HT-29 (cell line): ENCODE data around the gene MYCBP2. TPM values are rescaled to one million over a fixed set of nuclear protein-coding genes. Genes with fewer than 3 reads are reported as not detected.
A peak's percentile ranks its signal among the peaks of the same experiment; 100 is the strongest.
"Not testable (repeated sequence)": the region's sequence is repeated elsewhere in the genome, so short reads cannot be mapped to it uniquely, and the experiment has no call there.

ENCODE experiments used
- DNase-seq: peaks from one replicate; pipeline ENCODE4 v3.0.0-alpha.2; 2015; ENCODE audit warnings: low spot score
- total RNA-seq: library from RNA; depleted of rRNA; stranded (reverse); fragments of >200 nt; shearing (Covaris generic); gene quantifications from 2 replicates; pipeline ENCODE4 v1.2.3, GENCODE V29; 2014; rRNA removed

Gene MYCBP2
- total RNA-seq, result 54.9 and 60.3 TPM in 2 replicates

GRCh38 chr13:77326905-77327604 is at the start of gene MYCBP2:
Gene MYCBP2 (minus strand): TSS chr13:77327094. CDS start chr13:77326775, 319 bp downstream.
- DNase-seq, result peak; percentile 98

DNA sequence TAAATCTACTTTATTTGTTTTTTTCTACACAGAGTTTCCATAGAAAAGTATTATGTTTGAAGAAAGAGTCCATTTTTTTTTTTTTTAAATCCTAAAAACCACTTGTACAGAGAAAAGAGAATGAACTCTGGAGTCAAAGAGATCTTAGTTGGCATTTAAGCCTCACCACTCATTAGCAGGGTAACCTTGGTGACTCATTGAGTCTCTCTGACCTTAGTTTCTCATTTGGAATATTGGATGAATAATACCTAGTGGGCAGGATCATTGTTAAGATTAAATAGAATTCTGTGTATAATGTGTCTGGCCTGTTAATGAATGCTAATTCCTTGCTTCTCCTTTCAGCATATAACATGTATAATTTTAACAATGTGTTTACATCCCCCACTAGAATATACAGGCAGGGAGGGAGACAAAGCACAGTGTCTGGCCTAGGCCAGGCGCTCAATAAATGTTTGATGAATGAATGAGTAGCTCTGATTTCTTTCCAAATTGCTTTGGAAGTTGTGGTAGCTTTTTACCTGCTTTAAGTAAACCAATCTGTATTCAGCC is 48.7 kb upstream of the MYCBP2 start:
- DNase-seq, result no peak

DNA sequence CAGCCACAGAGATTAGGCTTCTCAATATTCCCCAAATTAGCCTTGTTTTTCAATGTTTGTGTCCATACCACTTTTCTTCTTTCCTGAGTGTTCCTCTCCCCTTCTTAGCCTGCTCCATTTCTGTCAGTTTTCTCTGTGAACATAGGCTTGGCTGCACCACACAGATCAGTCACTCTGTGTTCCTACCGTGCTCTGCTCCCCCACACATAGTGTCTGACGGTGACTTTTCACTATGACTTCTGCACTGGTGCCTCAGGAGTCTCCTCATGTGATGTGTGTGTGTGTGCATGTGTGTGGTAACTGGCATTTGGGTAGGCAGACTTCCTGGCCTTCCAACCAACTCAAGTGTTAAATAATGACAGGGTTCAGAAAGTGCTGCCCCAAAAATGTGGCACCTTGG is 47.9 kb upstream of the MYCBP2 start:
- DNase-seq, result no peak

GRCh38 chr13:77374339-77374738 is 47.4 kb upstream of the MYCBP2 start:
- DNase-seq, result no peak

- DNase-seq, result no peak
These were observed 46.6 kb upstream of the MYCBP2 start for GRCh38 chr13:77373502-77373901.

DNA sequence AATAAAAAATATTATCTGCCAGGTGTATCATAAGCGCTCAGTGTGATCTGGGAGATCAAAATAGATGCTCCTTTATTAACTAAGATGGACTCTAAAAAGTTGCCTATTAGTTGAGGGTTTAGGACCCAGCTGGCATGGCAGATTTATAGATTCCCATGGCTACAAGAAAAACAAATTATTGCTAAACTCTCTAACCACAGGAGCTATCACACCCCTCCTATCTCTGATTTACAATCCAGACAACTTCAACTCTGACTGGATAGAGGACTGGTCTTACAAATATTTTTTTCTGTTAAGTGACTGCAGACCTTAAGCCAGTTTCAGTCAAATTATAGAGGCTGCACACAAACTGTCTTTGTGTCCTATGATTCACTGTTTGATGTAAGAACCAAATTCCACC is 45.4 kb upstream of the MYCBP2 start:
- DNase-seq, result no peak

DNA sequence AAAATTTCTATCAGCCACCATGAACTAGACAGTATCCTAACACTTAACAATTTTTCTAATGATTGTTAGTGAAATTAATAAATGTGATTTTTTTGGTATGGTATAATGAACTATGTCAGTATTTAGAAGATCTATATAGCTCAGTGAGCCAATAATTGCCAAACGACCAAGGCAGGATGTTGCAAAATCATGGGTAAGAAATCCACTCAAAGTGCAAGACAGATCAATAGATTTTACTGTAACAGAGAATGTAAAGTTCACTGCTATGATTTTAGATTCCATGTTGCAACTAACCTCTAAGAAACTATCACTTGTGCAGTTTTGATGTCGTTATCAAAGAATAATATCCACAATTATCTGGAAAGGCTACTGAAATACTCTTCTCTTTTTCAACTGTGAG is 44.0 kb upstream of the MYCBP2 start:
- no peak for DNase-seq

DNA sequence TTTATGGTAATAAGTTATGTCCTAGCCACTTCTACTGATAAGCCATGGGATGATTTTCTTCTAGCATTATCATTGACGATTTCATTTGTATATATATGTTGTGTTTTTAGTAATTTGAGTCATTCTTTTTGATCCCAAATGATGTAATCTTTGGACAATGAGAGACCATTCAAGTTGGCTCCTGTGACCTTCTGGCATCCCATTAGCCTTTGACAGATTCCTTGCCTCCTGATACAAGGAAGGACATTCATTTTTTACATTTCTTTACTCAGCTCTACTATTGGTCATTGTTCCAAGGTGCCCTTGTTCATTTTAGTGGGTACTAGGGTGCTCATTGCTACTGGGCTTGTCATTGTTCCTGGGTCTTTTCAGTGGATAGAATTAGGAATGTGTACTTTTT is 35.3 kb upstream of the MYCBP2 start:
- no peak for DNase-seq

DNA sequence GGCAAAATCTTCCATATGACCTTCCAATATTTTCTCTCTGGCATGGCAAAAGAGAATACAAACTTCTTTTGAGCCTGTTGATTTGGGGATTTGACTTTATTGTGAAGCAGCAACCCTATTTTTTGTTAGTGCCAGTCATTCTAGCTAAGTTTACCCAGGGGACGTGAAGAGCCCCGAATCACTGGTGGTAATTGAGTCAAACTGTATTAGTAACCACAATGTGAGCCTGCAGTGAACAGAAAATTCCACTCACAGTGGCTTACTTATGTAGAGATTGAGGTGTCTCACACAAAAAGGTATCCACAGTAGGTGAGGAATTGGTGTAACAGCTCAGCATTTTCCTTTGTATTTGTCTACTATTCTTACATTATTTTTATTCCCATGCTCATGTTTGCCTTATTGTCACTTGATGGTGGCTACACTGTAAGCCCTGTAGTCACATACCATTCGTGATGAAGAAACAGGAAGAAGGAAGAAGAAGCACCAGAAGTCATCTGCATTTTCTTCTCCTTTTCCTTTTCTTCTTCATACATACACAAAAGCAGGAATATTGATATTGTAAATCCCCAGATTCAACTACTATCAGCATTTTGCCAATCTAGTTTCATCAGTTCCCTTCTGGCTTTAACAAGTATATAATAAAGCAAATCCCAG is 33.3 kb upstream of the MYCBP2 start:
- DNase-seq, result no peak

GRCh38 chr13:77359171-77359570 is 32.3 kb upstream of the MYCBP2 start:
- DNase-seq, result no peak

DNA sequence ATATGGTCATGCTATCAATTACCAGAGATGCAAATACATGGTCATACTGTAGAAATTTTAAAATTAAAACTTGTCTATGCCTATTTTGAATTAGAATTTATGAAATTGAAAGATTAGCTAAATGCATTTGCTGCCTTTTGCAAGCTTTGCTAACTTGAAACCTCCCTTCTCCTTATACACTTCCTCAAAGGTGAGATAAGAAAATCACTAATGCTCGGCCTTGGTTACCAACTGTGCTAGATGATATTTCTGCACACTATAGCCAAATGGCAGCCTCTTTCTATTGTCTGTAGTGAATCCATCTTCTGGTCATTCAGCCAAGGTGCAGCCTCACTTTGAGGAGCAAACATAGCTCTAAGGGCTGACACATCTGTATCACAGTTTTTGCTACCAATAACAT is 31.1 kb upstream of the MYCBP2 start:
- no peak for DNase-seq

GRCh38 chr13:77356155-77356554 is 29.3 kb upstream of the MYCBP2 start:
- DNase-seq, result no peak

DNA sequence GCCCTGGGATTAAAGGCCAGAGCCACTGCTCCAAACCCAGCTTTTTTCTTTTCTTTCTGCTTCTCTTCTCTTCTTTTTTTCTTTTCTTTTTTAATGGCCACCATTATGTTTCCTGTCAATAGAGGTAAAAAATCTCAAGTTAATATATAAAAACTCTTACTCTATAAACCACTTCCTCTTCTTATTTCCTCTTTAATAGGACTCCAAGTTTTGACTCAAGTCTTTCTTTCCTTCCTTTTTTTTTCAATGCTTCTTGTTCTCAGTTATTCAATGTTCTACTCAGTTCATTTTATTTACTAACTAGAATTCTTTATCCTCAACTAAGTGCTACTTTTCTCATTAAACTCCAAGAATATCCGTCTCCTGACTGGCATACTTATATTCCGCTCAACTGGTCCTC is 27.1 kb upstream of the MYCBP2 start:
- DNase-seq, result no peak

GRCh38 chr13:77351315-77351714 is 24.4 kb upstream of the MYCBP2 start:
- no peak for DNase-seq

DNA sequence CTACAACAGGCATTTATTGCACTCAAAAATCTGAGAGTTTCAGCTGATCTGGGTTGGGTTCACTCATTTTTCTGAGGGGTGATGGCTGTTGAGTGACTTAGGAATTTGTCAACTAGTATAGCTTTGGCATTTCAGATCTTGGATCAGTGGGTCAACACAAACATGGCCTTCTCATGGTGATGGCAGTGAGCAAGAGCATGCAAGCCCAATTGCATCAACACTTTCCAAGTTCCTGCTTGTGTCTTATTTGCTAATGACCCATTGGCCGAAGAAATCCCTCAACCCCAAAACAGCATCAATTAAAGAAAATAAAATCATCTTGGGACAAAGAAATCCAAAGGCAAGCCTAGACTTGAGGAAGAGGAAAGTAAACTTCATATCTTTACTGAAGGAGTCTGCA is 23.9 kb upstream of the MYCBP2 start:
- no peak for DNase-seq

DNA sequence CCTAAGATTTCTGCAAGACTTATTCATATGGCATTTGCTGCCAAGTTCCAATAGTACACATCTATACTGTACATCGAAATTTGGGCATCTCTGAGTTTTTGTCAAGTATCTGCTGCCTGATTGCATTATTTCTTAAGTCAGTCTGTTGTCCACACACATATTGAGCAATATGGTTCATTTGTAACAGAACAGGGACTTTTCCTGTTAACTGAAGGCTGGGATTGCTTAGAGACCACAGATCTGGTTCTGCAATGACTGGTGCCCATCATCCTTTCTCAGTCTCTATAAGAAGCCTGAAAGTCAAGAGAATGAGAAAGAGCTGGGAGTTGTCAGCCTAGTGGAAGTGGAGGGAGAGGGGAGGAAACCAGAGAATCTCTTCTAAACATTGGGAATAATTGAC is 22.5 kb upstream of the MYCBP2 start:
- no peak for DNase-seq

DNA sequence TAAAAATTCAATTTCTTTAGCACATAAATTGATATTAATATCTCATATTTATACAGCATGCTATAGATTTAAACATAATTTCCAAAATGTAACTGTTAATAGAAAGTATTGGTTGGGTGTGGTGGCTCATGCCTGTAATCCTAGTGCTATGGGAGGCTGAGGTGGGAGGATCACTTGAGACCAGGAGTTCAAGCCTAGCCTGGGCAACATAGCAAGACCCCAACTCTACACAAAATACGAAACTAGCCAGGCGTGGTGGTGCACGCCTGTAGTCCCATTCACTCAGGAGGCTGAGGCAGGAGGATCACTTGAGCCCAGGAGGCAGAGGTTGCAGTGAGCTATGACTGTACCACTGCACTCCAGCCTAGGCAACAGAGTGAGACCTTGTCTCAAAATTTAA is 20.5 kb upstream of the MYCBP2 start:
- DNase-seq, result not testable (repeated sequence)

- DNase-seq, result no peak
These were observed 18.4 kb upstream of the MYCBP2 start for GRCh38 chr13:77345150-77345780.

GRCh38 chr13:77343841-77344240 is 16.9 kb upstream of the MYCBP2 start:
- no peak for DNase-seq

DNA sequence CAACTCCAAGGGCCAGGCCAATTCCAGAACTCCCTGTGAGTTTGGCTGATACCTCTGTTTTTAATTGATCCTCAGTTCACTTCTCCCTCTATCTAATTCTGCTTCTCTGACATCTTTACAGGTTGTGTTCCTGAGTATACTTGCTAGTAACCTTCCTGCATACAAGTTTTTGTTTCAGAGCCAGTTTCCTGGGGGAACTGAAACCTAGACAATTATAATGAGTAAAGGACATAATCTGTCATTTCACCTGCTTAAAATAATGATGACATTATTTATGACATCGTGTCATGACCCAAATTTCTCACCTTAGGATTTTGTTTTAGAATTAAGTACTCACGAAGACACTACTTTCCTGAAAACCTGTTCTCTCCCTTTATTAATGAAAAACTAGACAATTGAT is 12.5 kb upstream of the MYCBP2 start:
- DNase-seq, result no peak

GRCh38 chr13:77338961-77339401 is 12.1 kb upstream of the MYCBP2 start:
- DNase-seq, result no peak

DNA sequence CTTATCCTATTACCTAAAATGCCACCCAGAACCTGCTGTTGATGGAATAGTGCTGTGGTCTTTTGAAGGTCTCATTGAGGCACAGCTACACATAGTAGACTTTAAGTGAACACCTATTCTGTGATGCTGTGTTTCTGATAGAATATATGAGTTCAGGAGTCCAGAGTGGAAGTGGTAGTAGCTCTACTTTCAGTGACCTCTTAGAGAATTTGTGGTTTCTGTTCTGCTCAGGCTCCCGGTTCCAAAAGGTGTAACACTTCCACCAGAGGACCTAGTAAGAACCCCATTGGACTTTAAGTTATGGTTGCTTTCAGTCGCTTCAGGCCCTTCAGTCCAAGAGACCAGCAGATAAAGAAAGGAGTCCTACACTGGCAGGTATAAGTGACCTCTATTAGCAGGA is 11.4 kb upstream of the MYCBP2 start:
- DNase-seq, result no peak

- DNase-seq, result peak; percentile 3
These were observed 10.3 kb upstream of the MYCBP2 start for GRCh38 chr13:77337159-77337558.
